C4-2B (cell line): Measurements from ENCODE around the gene INPPL1.

ENCODE experiments used
- H3K27ac ChIP-seq: fragments of 450-650 bp; 2 replicates; pipeline ENCODE4 v1.5.1; 2017
- ZFX ChIP-seq: fragments of 450-650 bp; IDR thresholded peaks from 2 replicates; pipeline ENCODE4 v1.6.1; 2017
- TF ChIP-seq, protein P1 (sequence below): fragments of 450-650 bp; conservative IDR thresholded peaks from 2 replicates; pipeline ENCODE4 v1.5.1; 2017; ENCODE audit warnings: mild to moderate bottlenecking

Gene INPPL1

DNA sequence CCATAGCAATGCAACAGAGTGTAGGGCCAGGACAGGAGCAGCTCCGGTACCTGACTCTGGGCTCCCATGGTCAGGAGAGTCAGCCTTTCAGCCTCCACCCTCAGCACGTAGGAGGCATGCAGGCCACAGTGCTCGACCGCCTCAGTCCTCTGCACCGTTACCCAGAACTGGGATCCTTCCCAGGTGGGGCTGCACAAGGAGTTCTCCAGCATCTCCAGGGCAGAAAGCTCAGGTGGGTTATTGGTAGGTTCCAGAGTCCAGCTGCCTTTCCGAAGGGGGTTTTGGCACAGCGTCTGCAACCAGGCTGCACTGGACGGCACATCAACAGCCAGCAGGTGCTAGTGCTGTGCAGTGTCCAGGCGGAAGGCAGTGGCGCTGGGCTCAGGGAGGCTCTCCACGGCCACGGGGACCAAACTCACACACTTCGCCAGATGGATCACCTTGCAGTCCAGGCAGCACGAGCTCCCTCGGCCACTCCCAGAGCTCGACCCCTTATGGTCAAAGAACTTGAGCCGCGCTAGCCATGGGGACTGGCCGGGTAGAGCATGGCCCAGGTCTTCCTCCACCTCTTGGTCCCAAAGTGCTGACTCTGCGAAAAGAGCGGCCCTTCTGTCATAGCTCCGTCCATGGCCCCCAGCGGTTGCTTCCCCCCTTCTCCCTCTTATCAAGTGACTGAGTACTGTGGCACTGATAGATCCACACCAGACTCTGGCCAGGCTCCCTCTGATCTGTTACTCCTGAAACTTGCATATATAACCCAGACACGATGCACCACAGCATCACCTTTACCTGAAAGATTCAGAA, 26.3 kb downstream of the INPPL1 start:
- H3K27ac ChIP-seq, result no peak overlapping the region
- TF ChIP-seq, protein P1, sequence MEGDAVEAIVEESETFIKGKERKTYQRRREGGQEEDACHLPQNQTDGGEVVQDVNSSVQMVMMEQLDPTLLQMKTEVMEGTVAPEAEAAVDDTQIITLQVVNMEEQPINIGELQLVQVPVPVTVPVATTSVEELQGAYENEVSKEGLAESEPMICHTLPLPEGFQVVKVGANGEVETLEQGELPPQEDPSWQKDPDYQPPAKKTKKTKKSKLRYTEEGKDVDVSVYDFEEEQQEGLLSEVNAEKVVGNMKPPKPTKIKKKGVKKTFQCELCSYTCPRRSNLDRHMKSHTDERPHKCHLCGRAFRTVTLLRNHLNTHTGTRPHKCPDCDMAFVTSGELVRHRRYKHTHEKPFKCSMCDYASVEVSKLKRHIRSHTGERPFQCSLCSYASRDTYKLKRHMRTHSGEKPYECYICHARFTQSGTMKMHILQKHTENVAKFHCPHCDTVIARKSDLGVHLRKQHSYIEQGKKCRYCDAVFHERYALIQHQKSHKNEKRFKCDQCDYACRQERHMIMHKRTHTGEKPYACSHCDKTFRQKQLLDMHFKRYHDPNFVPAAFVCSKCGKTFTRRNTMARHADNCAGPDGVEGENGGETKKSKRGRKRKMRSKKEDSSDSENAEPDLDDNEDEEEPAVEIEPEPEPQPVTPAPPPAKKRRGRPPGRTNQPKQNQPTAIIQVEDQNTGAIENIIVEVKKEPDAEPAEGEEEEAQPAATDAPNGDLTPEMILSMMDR, result no peak
- no peak for TF ChIP-seq ZFX

DNA sequence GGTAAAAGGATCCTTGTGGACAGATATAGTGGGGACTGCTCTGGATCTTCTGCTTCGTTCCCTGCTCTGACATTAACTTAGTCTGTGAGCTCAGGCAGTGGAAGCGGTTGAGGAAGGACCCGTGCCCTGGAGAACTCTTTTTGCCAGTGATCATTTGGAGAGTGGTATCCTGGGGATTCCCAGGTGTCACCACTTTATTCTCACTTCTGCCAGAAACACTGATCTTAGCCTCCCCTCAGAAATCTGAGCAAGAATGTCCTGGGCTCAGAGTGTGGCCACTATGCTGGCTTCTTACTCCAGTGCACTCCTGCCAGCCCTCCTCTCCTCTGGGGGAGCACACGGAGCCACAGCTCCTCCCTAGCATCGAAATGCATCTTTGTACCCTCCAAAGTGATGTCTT, 27.0 kb downstream of the INPPL1 start:
- no peak overlapping the region for H3K27ac ChIP-seq
- TF ChIP-seq, protein P1, result no peak
- no peak for TF ChIP-seq ZFX

DNA sequence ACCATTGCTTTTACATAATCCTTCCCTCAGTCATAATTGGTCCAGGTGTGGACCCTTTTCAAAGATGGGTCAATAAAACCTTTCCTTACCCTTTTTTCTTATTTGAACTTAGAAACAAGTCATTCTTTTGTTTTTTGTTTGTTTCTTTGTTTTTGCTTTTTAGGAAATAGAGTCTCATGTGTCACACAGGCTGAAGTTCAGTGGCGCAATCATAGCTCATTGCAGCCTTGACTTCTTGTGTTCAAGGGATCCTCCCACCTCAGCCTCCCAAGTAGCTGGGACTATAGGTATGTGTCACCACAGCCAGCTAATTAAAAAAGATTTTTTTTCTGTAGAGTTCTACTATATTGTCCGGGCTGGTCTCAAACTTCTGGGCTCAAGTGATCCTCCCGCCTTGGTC, 28.8 kb downstream of the INPPL1 start:
- no peak overlapping the region for H3K27ac ChIP-seq
- TF ChIP-seq ZFX, result no peak
- TF ChIP-seq, protein P1, result no peak

DNA sequence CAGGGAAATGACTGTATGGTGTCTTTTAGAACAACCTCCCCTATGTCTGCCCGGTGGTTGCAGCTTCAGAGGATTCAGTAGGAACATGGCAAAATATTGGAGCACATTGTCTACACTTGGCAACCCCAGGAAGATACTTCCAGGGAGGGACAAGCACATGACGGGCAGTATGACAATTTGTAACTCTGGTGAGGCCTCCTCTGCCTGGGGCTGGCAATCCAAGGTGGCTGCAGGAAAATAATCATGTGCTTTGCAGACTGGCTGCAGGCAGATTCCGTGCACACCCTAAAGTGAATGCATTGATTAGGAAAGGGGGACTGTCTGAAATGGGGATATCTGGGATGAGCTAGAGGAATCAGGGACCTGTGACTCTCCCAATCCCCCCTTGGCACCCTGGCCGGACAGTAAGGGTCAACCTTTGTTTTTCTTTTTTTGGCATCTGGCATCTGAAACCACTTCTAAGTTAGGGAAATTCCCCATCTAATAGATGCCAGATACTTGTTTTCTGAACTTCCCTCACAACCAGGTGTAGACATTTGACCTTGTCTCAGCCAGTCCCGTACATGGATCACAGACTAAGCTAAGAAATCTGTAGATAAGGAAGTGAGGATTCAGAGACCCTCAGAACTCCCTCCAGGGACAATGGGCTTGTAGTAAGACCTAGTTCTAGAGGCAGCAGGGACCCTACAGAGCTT, 29.9 kb downstream of the INPPL1 start:
- TF ChIP-seq, protein P1, result no peak
- no peak for TF ChIP-seq ZFX
- H3K27ac ChIP-seq, result no peak overlapping the region

DNA sequence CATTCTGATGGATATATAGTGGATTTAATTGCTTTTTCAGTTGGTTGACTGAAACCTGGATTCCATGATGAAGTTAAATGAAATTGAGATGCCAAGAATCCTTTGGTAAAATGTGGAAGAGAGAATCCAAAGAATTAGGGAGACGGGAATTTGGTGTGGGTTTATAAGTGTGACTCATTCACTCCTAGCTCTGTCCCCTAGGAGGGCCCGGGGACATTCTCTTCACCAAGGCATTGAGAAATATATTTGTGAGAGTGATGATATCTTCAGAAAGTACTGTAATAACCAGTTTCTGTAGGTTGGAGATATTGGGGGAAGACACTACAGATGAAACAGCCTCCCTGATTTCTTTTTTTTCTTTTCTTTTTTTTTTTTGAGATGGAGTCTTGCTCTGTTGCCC, 33.0 kb downstream of the INPPL1 start:
- TF ChIP-seq, protein P1, result no peak
- TF ChIP-seq ZFX, result no peak
- H3K27ac ChIP-seq, result no peak overlapping the region

DNA sequence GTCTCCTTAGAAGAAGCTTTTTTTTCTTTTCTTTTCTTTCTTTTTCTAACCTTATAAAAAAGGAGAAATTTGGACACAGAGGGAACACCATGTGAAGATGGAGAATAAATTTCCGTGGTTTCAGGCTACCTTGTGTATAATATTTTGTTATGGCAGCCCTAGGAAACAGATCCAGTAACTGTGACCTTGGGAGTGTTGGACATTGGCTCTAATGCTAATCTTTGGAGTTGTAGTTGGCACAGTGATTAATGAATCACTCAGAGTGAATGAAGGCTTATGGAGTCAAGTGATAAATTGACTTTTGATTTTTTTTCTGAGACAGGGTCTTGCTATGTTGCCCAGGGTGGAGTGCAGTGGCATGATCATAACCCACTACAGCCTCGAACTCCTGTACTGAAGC, 34.9 kb downstream of the INPPL1 start:
- no peak overlapping the region for H3K27ac ChIP-seq
- TF ChIP-seq ZFX, result no peak
- TF ChIP-seq, protein P1, result no peak

DNA sequence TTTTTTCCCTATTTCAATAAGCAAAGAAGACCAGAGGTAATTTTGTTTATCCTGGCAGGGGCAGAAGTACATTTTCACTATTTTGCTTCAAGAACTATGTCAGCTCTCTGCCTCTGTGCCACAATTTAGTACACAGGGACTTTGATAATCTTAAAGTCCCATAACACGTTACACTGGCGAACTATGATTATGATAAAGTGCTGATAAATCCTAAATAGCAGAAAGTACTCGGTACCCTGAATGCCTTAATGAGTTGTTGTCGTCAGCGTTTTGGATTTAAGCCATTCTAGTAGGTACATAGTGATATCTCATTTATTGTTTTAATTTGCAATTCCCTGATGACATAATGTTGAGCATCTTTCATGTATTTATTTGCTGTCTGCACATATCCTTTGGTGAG, 36.0 kb downstream of the INPPL1 start:
- H3K27ac ChIP-seq, result no peak overlapping the region
- no peak for TF ChIP-seq ZFX
- TF ChIP-seq, protein P1, result no peak
